HL-60/S4 treated with retinoic acid at 250 ng/mL for 4 days and 3 days (cell line): Measurements from ENCODE around the gene HMGN5.

Experiments used
- in situ Hi-C: fragments of 300-500 bp; cut with MboI; formaldehyde crosslinking; loops from 2 replicates; pipeline ENCODE4 v1.7.0; 2022; ENCODE audit warnings: low sequenced_read_pairs

The HMGN5 gene

GRCh38 chrX:81201671-81202455 is at the start of gene HMGN5, which contains the start of gene SH3BGRL:
Gene HMGN5, minus strand, starts transcription at chrX:81201913. Its CDS starts 80,364 bp downstream, at chrX:81121549.
Gene SH3BGRL, plus strand, starts transcription at chrX:81202102. Its CDS starts 99 bp downstream, at chrX:81202201.
- in situ Hi-C loops = no loop called here

GRCh38 chrX:81241753-81242152 is 40.0 kb upstream of the HMGN5 start:
- in situ Hi-C loops = no loop called here

- in situ Hi-C loops = no loop called here
These were observed 39.1 kb upstream of the HMGN5 start for GRCh38 chrX:81240701-81241331.

- in situ Hi-C loops = no loop called here
These were observed 36.5 kb upstream of the HMGN5 start for GRCh38 chrX:81238166-81238565.

- in situ Hi-C loops = no loop called here
These were observed 35.8 kb upstream of the HMGN5 start for GRCh38 chrX:81237516-81237915.

- in situ Hi-C loops = no loop called here
These were observed 30.5 kb upstream of the HMGN5 start for GRCh38 chrX:81232218-81232617.

GRCh38 chrX:81231476-81231875 is 29.8 kb upstream of the HMGN5 start:
- in situ Hi-C loops = no loop called here

GRCh38 chrX:81229901-81230300 is 28.2 kb upstream of the HMGN5 start:
- in situ Hi-C loops = no loop called here

- in situ Hi-C loops = no loop called here
These were observed 27.5 kb upstream of the HMGN5 start for GRCh38 chrX:81229229-81229628.

GRCh38 chrX:81215685-81216084 is 14.0 kb upstream of the HMGN5 start:
- in situ Hi-C loops = no loop called here

- in situ Hi-C loops = no loop called here
These were observed 7.2 kb upstream of the HMGN5 start for GRCh38 chrX:81208916-81209315.

GRCh38 chrX:81206476-81206875 is 4.8 kb upstream of the HMGN5 start:
- in situ Hi-C loops = no loop called here

GRCh38 chrX:81205551-81205950 is 3.8 kb upstream of the HMGN5 start:
- in situ Hi-C loops = no loop called here

GRCh38 chrX:81202943-81203342 is 1.2 kb upstream of the HMGN5 start:
- in situ Hi-C loops = no loop called here

- in situ Hi-C loops = no loop called here
These were observed 725 bp upstream of the HMGN5 start for GRCh38 chrX:81202456-81202819.

- in situ Hi-C loops = no loop called here
These were observed 642 bp downstream of the HMGN5 start for GRCh38 chrX:81201071-81201470.

- in situ Hi-C loops = no loop called here
These were observed 6.0 kb downstream of the HMGN5 start for GRCh38 chrX:81195712-81196111.

GRCh38 chrX:81195259-81195658 is 6.5 kb downstream of the HMGN5 start:
- in situ Hi-C loops = no loop called here

- in situ Hi-C loops = no loop called here
These were observed 27.4 kb downstream of the HMGN5 start for GRCh38 chrX:81174286-81174685.

GRCh38 chrX:81168391-81168790 is 33.3 kb downstream of the HMGN5 start:
- in situ Hi-C loops = no loop called here

GRCh38 chrX:81121513-81122363 is 80.0 kb downstream of the HMGN5 start:
- in situ Hi-C loops = no loop called here
